GM15510 (cell line): ENCODE data around the gene ETV5.

Experiments used
- POLR2A ChIP-seq: IDR thresholded peaks from 3 replicates; pipeline ENCODE4 v1.6.1; 2011; ENCODE audit warnings: borderline replicate concordance; ENCODE audit not compliant: insufficient read length; ENCODE audit errors: extremely low read depth

ETV5 gene

DNA sequence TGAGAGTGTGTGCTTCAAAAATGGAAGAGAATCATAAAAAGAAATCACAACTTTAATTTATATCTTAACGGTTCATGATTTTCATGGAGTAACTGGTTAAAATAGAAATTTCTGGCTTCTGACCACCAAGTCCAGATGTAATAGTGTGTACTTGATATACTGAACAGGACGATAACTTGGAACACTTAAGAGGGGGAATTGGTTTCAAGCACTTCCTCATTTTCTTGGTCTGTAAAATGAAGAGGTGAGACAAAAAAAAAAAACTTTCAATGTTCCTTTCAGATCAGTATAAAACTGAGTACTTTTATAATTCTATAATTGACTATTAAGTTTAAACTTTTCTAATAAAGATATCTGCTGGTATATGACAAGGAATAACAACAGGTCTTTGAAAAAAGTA is 107.0 kb downstream of the ETV5 start:
- TF ChIP-seq POLR2A, result no peak

DNA sequence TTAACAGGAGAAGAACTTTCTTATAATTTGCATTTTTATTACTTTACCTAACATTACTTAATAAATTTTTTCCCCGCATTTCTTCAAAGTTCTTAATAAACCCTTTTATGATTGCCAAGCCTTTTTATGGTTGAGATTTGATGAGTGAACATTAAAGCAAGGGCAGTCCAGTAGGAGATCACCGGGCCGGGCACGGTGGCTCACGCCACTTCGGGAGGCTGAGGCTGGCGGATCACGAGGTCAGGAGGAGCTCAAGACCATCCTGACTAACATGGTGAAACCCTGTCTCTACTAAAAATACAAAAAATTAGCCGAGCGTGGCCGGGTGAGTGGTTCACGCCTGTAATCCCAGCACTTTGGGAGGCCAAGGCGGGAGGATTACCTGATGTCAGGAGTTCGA is 109.7 kb downstream of the ETV5 start:
- TF ChIP-seq POLR2A, result no peak

DNA sequence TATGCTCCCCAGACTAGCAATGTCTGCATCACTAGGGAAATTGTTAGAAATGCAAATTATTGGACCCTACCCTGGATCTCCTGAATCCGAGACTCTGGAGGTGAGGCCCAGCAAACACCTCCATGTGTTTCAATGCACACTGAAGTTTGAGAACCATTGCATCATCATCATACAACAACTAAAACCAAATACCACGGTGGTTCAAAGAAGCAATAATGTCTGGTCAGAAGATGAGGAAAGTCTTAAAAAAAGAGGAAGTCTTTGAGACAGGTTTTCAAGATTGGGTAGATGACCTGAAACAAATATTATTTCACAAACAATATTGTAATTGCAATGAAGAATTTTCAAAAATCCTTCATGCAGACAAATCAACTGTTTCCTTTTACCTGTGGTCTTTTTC is 110.8 kb downstream of the ETV5 start:
- TF ChIP-seq POLR2A, result no peak

DNA sequence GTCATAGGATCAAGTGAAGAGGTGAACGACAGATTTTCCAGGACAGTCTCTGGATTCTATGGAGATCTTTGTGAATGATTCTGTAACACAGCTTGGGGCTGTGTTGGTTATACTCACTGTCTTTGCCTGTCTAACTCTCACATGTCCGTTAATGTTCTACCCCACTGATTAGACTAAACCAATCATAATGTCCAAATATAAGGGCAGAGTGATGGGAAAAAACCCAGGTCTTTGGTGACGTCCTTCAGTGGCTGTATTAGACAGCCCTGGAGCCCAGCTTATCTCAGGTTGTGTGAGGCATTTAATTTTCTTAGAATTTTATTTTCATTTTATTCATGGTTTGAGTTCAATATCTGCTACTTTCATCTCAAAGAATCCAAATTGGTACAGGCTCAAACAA is 111.8 kb downstream of the ETV5 start:
- TF ChIP-seq POLR2A, result no peak
